Kidney epithelial cell (primary cell): ENCODE data around the gene TMEM26. TPM values are rescaled to one million over a fixed set of nuclear protein-coding genes. Genes with fewer than 3 reads are reported as not detected.

Experiments used
- DNase-seq: peaks from one replicate; pipeline ENCODE4 v3.0.0-alpha.2; 2010; ENCODE audit warnings: low read depth
- H3K27me3 ChIP-seq: 2 replicates; pipeline ENCODE4 v1.6.0; 2011; ENCODE audit warnings: low read length; ENCODE audit not compliant: control insufficient read depth, insufficient read depth
- H3K36me3 ChIP-seq: 2 replicates; pipeline ENCODE4 v1.5.1; 2011; ENCODE audit warnings: low read length; ENCODE audit not compliant: control insufficient read depth, insufficient read depth
- H3K4me3 ChIP-seq: 2 replicates; pipeline ENCODE4 v1.5.1; 2011; ENCODE audit warnings: low read depth, mild to moderate bottlenecking, control low read depth, low read length
- total RNA-seq: library from RNA; depleted of rRNA; stranded (reverse); fragments of >200 nt; gene quantifications from 2 replicates; pipeline ENCODE4 v1.2.3, GENCODE V29; 2015
- TF ChIP-seq, protein P1 (sequence below): IDR thresholded peaks from 2 replicates; pipeline ENCODE4 v1.5.1; 2011; ENCODE audit warnings: mild to moderate bottlenecking, moderate library complexity, low read length, control low read depth, inconsistent platforms; ENCODE audit not compliant: insufficient read depth, poor library complexity, severe bottlenecking

Gene TMEM26
- total RNA-seq, 1 donor from 2014 or later, result 0.33 TPM

DNA sequence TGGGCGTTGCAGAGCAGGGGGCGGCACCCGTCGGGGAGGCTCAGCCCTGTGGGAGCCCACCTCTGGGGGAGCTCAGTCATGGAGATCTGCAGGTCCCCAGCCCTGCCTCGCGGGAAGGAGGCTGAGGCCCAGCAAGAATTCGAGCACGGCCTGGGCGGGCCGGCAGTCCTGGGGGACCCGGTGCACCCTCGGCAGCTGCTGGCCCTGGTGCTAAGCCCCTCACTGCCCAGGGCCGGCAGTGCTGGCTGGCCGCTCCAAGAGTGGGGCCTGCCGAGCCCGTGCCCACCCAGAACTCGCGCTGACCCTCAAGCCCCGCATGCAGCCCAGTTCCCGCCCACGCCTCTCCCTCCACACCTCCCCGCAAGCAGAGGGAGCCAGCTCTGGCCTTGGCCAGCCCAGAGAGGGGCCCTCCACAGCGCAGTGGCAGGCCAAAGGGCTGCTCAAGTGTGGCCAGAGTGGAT, 76.2 kb downstream of the TMEM26 start:
- Histone ChIP-seq H3K4me3 (no peak overlapping the region), H3K36me3 (no peaks in the 10 kb centered on the region), H3K27me3 (no peaks in the 10 kb centered on the region)
- no peak for DNase-seq
- TF ChIP-seq, protein P1, sequence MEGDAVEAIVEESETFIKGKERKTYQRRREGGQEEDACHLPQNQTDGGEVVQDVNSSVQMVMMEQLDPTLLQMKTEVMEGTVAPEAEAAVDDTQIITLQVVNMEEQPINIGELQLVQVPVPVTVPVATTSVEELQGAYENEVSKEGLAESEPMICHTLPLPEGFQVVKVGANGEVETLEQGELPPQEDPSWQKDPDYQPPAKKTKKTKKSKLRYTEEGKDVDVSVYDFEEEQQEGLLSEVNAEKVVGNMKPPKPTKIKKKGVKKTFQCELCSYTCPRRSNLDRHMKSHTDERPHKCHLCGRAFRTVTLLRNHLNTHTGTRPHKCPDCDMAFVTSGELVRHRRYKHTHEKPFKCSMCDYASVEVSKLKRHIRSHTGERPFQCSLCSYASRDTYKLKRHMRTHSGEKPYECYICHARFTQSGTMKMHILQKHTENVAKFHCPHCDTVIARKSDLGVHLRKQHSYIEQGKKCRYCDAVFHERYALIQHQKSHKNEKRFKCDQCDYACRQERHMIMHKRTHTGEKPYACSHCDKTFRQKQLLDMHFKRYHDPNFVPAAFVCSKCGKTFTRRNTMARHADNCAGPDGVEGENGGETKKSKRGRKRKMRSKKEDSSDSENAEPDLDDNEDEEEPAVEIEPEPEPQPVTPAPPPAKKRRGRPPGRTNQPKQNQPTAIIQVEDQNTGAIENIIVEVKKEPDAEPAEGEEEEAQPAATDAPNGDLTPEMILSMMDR, result no peak

DNA sequence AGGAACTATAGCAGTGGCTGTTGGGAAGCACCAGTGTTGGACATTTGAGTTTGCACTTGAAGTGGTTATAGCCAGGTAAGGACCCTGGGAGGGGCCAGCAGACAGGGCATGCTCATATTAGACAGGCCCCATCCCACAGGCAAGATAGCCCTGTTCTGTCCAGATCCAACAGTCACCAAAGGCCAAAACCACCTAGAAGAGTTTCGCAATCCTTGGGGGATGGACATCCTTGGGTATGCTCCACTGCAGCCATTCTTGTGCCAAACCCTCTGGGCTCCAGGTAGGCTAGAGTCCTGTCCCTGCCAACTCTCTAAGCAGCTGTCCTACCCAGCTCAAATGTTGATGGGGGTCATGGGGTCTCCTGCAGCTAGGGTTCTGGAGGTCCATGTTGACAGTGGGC, 76.8 kb downstream of the TMEM26 start:
- Histone ChIP-seq H3K4me3 (no peak overlapping the region), H3K36me3 (no peaks in the 10 kb centered on the region), H3K27me3 (no peaks in the 10 kb centered on the region)
- TF ChIP-seq, protein P1, result no peak
- DNase-seq, result no peak

DNA sequence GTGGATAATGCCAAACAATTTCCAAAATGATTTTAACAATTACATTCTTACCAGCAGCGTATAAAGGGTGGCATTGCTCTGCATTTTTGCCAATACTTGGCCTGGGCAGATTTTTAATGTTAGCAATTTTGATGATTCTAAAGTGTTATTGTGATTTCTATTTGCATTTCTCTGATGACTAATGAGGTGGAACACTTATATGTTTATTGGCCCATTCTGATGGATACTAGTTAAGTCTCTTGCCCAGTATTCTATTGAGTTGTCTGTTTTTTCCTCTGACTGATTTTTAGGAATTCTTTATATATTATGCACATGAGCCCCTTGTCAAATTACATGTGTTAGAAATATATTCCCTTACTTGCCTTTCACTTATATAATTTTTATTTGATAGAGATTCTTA, 86.8 kb downstream of the TMEM26 start:
- Histone ChIP-seq H3K36me3 (no peaks in the 10 kb centered on the region), H3K27me3 (no peaks in the 10 kb centered on the region), H3K4me3 (no peak overlapping the region)
- no peak for DNase-seq
- TF ChIP-seq, protein P1, result no peak

DNA sequence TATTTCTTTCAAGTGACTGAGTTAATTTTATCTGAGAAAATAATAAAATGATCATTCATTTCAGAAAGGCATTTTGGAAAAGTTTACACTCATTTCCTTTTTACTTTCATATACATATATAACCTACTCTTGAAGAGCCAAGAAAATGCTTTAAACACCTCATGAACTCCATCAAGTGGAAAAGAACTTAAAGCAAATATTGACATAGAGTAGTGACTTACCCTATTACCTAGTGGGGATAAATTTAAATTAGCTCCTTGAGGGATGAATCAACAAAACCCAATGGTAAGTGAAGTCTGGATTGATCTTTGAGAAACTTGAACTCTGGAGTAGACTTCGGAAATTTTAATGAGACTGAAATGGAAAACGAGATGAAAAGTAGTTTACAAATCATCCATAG, 88.6 kb downstream of the TMEM26 start:
- no peak for DNase-seq

DNA sequence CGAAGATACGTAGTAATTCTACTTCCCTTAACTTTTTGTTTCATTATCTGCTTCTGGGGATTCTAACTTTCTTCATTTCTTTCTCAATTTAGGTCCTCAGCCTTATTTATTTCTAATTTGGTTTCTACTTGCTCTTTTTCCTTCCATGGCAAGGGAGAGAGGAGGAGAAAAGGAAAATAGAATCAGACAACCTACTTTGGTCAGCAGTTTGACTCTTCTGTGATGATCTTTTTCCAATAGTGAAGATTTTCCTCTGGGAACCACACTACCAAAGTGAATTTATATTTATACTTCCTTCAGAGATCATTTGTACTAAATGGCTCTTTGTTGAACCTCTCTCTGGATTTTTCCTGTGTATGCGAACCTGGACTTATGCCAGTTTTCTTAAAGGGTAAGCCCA, 90.2 kb downstream of the TMEM26 start:
- TF ChIP-seq, protein P1, result no peak
- no peak overlapping the region for H3K4me3 ChIP-seq
- H3K27me3 ChIP-seq, result no peaks in the 10 kb centered on the region
- no peaks in the 10 kb centered on the region for H3K36me3 ChIP-seq
- DNase-seq, result no peak

More for the DNA sequence above, 88.6 kb downstream of the TMEM26 start:
- no peak overlapping the region for H3K4me3 ChIP-seq
- H3K36me3 ChIP-seq, result no peaks in the 10 kb centered on the region
- H3K27me3 ChIP-seq, result no peaks in the 10 kb centered on the region
- TF ChIP-seq, protein P1, result no peak

DNA sequence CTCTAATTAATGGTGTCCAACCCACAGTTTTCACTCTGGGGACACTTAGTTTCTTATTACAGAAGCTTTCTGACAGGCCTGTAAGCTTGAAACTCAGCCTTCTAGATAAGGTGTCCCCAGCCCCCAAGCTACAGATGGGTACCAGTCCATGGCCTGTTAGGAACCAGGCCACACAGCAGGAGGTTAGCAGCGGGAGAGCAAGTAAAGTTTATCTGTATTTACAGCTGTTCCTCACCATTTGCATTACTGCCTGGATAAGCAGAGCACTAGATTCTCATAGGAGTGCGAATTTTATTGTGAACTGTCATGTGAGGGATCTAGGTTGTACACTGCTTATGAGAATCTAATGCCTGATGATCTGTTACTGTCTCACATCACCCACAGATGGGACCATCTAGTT, 93.7 kb downstream of the TMEM26 start:
- TF ChIP-seq, protein P1, result no peak
- no peaks in the 10 kb centered on the region for H3K36me3 ChIP-seq
- H3K4me3 ChIP-seq, result no peak overlapping the region
- H3K27me3 ChIP-seq, result no peaks in the 10 kb centered on the region
- DNase-seq, result no peak
